IMR-90 (cell line): ENCODE results near the gene SLC27A1.

Experiments
- POLR2A ChIP-seq: IDR thresholded peaks from 2 replicates; pipeline ENCODE4 v1.6.1; 2012; ENCODE audit warnings: mild to moderate bottlenecking, low read depth, low read length
- SMC3 ChIP-seq: fragments of 150-350 bp; IDR thresholded peaks from 2 replicates; pipeline ENCODE4 v1.6.1; 2016; ENCODE audit warnings: low read depth, mild to moderate bottlenecking, antibody characterized with exemption, low read length, moderate library complexity
- TF ChIP-seq, protein P1 (sequence below): conservative IDR thresholded peaks from 2 replicates; pipeline ENCODE4 v1.5.1; 2012; ENCODE audit warnings: mild to moderate bottlenecking, low read depth, low read length, improper control_type of control experiment

DNA sequence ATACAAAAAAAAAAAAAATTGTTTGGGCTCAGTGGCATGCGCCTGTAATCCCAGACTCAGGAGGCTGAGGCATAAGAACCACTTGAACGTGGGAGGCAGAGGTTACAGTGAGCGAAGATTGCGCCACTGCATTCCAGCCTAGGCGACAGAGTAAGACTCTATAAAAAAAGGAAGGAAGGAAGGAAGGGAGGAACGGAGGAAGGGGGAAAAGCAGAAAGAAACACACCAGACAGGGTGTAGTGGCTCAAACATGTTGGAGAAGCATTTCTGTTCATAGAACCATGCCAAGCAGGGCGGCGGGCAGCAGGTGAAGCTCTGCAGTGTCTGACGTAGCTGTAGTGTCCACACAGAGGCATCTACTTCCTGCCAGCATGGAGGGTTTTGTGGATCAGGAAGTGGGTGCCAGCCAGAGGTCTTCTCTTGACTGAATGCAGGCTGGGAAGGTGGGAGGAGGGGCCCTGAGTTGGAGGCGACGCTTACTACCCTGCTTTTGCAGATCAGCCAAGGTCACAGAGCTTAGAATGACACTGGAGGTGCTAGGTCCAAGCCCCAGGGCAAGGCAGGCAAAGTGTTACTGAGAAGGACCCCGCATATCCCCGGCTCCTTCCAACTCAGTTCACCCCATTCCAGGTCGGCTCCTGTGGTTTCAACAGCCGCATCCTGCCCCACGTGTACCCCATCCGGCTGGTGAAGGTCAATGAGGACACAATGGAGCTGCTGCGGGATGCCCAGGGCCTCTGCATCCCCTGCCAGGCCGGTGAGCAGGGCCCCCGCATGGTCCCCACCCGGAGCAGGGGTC is 29.5 kb downstream of the SLC27A1 start:
- no peak for TF ChIP-seq POLR2A
- TF ChIP-seq SMC3: no peak
- TF ChIP-seq, protein P1, sequence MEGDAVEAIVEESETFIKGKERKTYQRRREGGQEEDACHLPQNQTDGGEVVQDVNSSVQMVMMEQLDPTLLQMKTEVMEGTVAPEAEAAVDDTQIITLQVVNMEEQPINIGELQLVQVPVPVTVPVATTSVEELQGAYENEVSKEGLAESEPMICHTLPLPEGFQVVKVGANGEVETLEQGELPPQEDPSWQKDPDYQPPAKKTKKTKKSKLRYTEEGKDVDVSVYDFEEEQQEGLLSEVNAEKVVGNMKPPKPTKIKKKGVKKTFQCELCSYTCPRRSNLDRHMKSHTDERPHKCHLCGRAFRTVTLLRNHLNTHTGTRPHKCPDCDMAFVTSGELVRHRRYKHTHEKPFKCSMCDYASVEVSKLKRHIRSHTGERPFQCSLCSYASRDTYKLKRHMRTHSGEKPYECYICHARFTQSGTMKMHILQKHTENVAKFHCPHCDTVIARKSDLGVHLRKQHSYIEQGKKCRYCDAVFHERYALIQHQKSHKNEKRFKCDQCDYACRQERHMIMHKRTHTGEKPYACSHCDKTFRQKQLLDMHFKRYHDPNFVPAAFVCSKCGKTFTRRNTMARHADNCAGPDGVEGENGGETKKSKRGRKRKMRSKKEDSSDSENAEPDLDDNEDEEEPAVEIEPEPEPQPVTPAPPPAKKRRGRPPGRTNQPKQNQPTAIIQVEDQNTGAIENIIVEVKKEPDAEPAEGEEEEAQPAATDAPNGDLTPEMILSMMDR: no peak
